GM18867 (cell line): ENCODE data around the gene ACOT7.

Source experiments
- ATAC-seq: cut with Tn5 transposase; IDR thresholded peaks from one replicate; pipeline ENCODE4 v1.9.1; 2021; ENCODE audit warnings: mild to moderate bottlenecking, moderate library complexity; ENCODE audit not compliant: unreplicated experiment

Gene ACOT7

GRCh38 chr1:6294080-6294889 lies 99.3 kb downstream of the ACOT7 start:
- ATAC-seq = no peak

GRCh38 chr1:6292102-6292501 lies 101.5 kb downstream of the ACOT7 start:
- no peak for ATAC-seq

- ATAC-seq = no peak
Measured at GRCh38 chr1:6288665-6289064, 104.9 kb downstream of the ACOT7 start.

GRCh38 chr1:6288026-6288425 lies 105.5 kb downstream of the ACOT7 start:
- ATAC-seq = no peak

GRCh38 chr1:6287431-6287886 lies 106.1 kb downstream of the ACOT7 start:
- ATAC-seq = no peak

GRCh38 chr1:6287029-6287428 lies 106.5 kb downstream of the ACOT7 start:
- no peak for ATAC-seq

- ATAC-seq = no peak
Measured at GRCh38 chr1:6286266-6286665, 107.3 kb downstream of the ACOT7 start.

GRCh38 chr1:6285336-6285735 lies 108.2 kb downstream of the ACOT7 start:
- ATAC-seq = no peak

GRCh38 chr1:6282577-6283270 lies 110.8 kb downstream of the ACOT7 start:
- no peak for ATAC-seq

- ATAC-seq = no peak
Measured at GRCh38 chr1:6281511-6282402, 111.8 kb downstream of the ACOT7 start.

- no peak for ATAC-seq
Measured at GRCh38 chr1:6280761-6281451, 112.7 kb downstream of the ACOT7 start.

GRCh38 chr1:6279613-6280383 lies 113.8 kb downstream of the ACOT7 start:
- ATAC-seq = no peak

- ATAC-seq = no peak
Measured at GRCh38 chr1:6279066-6279465, 114.5 kb downstream of the ACOT7 start.

GRCh38 chr1:6278263-6278662 lies 115.3 kb downstream of the ACOT7 start:
- ATAC-seq = no peak

- ATAC-seq = no peak
Measured at GRCh38 chr1:6276811-6277555, 116.6 kb downstream of the ACOT7 start.

- no peak for ATAC-seq
Measured at GRCh38 chr1:6275826-6276782, 117.5 kb downstream of the ACOT7 start.

- no peak for ATAC-seq
Measured at GRCh38 chr1:6274622-6275139, 118.9 kb downstream of the ACOT7 start.

GRCh38 chr1:6274102-6274501 lies 119.5 kb downstream of the ACOT7 start:
- no peak for ATAC-seq
